ENCODE results near the gene PARL. TPM values are rescaled to one million over a fixed set of nuclear protein-coding genes. Genes with fewer than 3 reads are reported as not detected.

Gene PARL
- polyA plus RNA-seq, 2 of the 4 experiments (the other 2 are of a cell fraction): 45.9 to 71.6 TPM

GRCh38 chr3:183796372-183796771 is 88.3 kb downstream of the PARL start:
- no peaks in the 10 kb centered on the region for H3K4me1 ChIP-seq
- FAIRE-seq (no peak), DNase-seq (ENCODE audit: low read depth in 1 of 2, low spot score in 1 of 2) (no peak), ATAC-seq (no peak)
- no peak for TF ChIP-seq TFCP2L1 (CRISPR knock-in tag; IDR thresholded peaks at IDR 0.05)
- TF ChIP-seq CTCF (IDR thresholded peaks at IDR 0.05): no peak
- TF ChIP-seq ZNF302 (CRISPR knock-in tag; IDR thresholded peaks at IDR 0.05): no peak
- no peak for TF ChIP-seq USF2 (IDR thresholded peaks at IDR 0.05)
- no peak for TF ChIP-seq RARB (CRISPR knock-in tag; IDR thresholded peaks at IDR 0.05)
- no peak for TF ChIP-seq REST (IDR thresholded peaks at IDR 0.05)
- no peak for TF ChIP-seq BHLHE40 (IDR thresholded peaks at IDR 0.05; ENCODE audit: low read depth, low read length)
- no peak for TF ChIP-seq NFE2L2 (conservative IDR thresholded peaks at IDR 0.05; ENCODE audit: low read length)
- TF ChIP-seq HOXB5 (CRISPR knock-in tag; IDR thresholded peaks at IDR 0.05): no peak
- TF ChIP-seq SMC3 (IDR thresholded peaks at IDR 0.05): no peak
- no peak for TF ChIP-seq ZSCAN20 (CRISPR knock-in tag; IDR thresholded peaks at IDR 0.05)
- TF ChIP-seq RNF2 (IDR thresholded peaks at IDR 0.05; ENCODE audit: borderline replicate concordance, low read depth): no peak
- TF ChIP-seq GATA3 (IDR thresholded peaks at IDR 0.05; ENCODE audit: borderline replicate concordance): no peak
- TF ChIP-seq ESRRA (IDR thresholded peaks at IDR 0.05; ENCODE audit: borderline replicate concordance, low read length): no peak
- no peak for TF ChIP-seq SREBF2 (IDR thresholded peaks at IDR 0.05)
- H3K4me2 ChIP-seq: no peak overlapping the region
- no peaks in the 10 kb centered on the region for H3K9me3 ChIP-seq
- H3K27ac ChIP-seq: no peak overlapping the region
- ChIA-PET POLR2A (no interaction called here), CTCF (no interaction called here)
- no peak overlapping the region for H3K4me3 ChIP-seq
- 92% methylated on average over 6 of the region's 6 CpGs for WGBS (ENCODE audit: missing lambda C conversion rate)

GRCh38 chr3:183794452-183794851 is 90.2 kb downstream of the PARL start:
- ChIA-PET CTCF (no interaction called here), POLR2A (no interaction called here)
- no peak overlapping the region for H3K27ac ChIP-seq
- TF ChIP-seq HOXB5 (CRISPR knock-in tag; IDR thresholded peaks at IDR 0.05) (no peak), ZFP36 (IDR thresholded peaks at IDR 0.05; ENCODE audit: borderline replicate concordance, partially characterized antibody) (no peak), CBX2 (IDR thresholded peaks at IDR 0.05; ENCODE audit: borderline replicate concordance, low read depth) (no peak), EHMT2 (IDR thresholded peaks at IDR 0.05; ENCODE audit: low read depth) (no peak), RAD21 (conservative IDR thresholded peaks at IDR 0.05 in 1 of 2, IDR thresholded peaks at IDR 0.05 in 1 of 2) (no peak), MYC (IDR thresholded peaks at IDR 0.05; ENCODE audit: borderline replicate concordance, low read length) (no peak), SREBF2 (IDR thresholded peaks at IDR 0.05) (no peak), NR3C1 (IDR thresholded peaks at IDR 0.05) (no peak), NFE2L2 (conservative IDR thresholded peaks at IDR 0.05; ENCODE audit: low read length) (no peak), PHF8 (IDR thresholded peaks at IDR 0.05; ENCODE audit: borderline replicate concordance, low read depth) (no peak), ZSCAN20 (CRISPR knock-in tag; IDR thresholded peaks at IDR 0.05) (no peak), ESRRA (IDR thresholded peaks at IDR 0.05; ENCODE audit: borderline replicate concordance, low read length) (no peak), FOSL2 (IDR thresholded peaks at IDR 0.05) (no peak), FOSL2 (CRISPR knock-in tag; IDR thresholded peaks at IDR 0.05) (no peak), HEYL (CRISPR knock-in tag; IDR thresholded peaks at IDR 0.05) (no peak), REST (IDR thresholded peaks at IDR 0.05) (no peak), NPAS2 (CRISPR knock-in tag; IDR thresholded peaks at IDR 0.05; ENCODE audit: borderline replicate concordance) (no peak), RFX5 (IDR thresholded peaks at IDR 0.05) (no peak)
- H3K4me1 ChIP-seq: no peaks in the 10 kb centered on the region
- H3K9me3 ChIP-seq: no peaks in the 10 kb centered on the region
- DNase-seq (ENCODE audit: low read depth in 1 of 2, low spot score in 1 of 2) (no peak), FAIRE-seq (no peak), ATAC-seq (no peak)
- WGBS (ENCODE audit: missing lambda C conversion rate): 93% methylated on average over 4 of the region's 4 CpGs
- H3K4me2 ChIP-seq: no peak overlapping the region
- no peak overlapping the region for H3K4me3 ChIP-seq

Data from A549 (cell line).